Heart right ventricle (tissue), 16 donors: ENCODE results near the gene NRARP. TPM values are rescaled to one million over a fixed set of nuclear protein-coding genes. Genes with fewer than 3 reads are reported as not detected.

ENCODE experiments used
- ATAC-seq, 8 donors: fragments of 200-7000 bp; cut with Tn5 transposase; one replicate each; pipeline ENCODE4 v1.9.1; 2020; ENCODE audit warnings: mild to moderate bottlenecking in 8 of 8, moderate library complexity in 8 of 8, moderate number of reproducible peaks in 1 of 8
- DNase-seq, 2 donors: peaks; one replicate each; pipeline ENCODE4 v3.0.0-alpha.2; 2020
- H3K27ac ChIP-seq, 10 donors: fragments of 200-600 bp; sonication (generic) in 2 of 10; one replicate each; pipeline versions ENCODE4 v1.5.0 to v1.8.0; 2020 to 2022; ENCODE audit warnings: mild to moderate bottlenecking in 3 of 10
- H3K27me3 ChIP-seq, 7 donors: fragments of 200-600 bp; one replicate each; pipeline ENCODE4 v1.8.0; 2021 to 2022; ENCODE audit warnings: mild to moderate bottlenecking in 2 of 7
- H3K36me3 ChIP-seq, 9 donors: fragments of 200-600 bp; sonication (generic) in 1 of 9; one replicate each; pipeline versions ENCODE4 v1.5.0 to v1.8.0; 2020 to 2022; ENCODE audit warnings: mild to moderate bottlenecking in 2 of 9
- H3K4me1 ChIP-seq, 9 donors: fragments of 200-600 bp; sonication (generic) in 1 of 9; one replicate each; pipeline versions ENCODE4 v1.5.0 to v1.8.0; 2020 to 2022; ENCODE audit warnings: mild to moderate bottlenecking in 4 of 9
- H3K4me3 ChIP-seq, 10 donors: fragments of 200-600 bp; sonication (generic) in 2 of 10; one replicate each; pipeline versions ENCODE4 v1.5.0 to v1.8.0; 2020 to 2022; ENCODE audit warnings: mild to moderate bottlenecking in 7 of 10, moderate library complexity in 2 of 10
- H3K9me3 ChIP-seq, 11 donors: fragments of 200-600 bp in 10 of 11; sonication (generic) in 2 of 11; one replicate each; pipeline versions ENCODE4 v1.5.0 to v1.8.0; 2013 to 2022; ENCODE audit warnings: mild to moderate bottlenecking in 2 of 11, control low read depth in 1 of 11, moderate library complexity in 1 of 11
- CTCF ChIP-seq, 9 donors: fragments of 200-600 bp; sonication (generic) in 2 of 9; IDR thresholded peaks; one replicate each; pipeline versions ENCODE4 v1.5.0 to v1.8.0; 2021 to 2022; ENCODE audit warnings: antibody characterized with exemption in 9 of 9, mild to moderate bottlenecking in 5 of 9, moderate library complexity in 1 of 9
- WGBS, 2 donors: extraction: QIAGEN DNeasy Blood & Tissue Kit; methylation state at CpG; one replicate each; pipeline ENCODE4 v1.1.7; 2013; ENCODE audit warnings: inconsistent platforms in 1 of 2; 5-methylcytosine and 5-hydroxymethylcytosine counted together
- intact Hi-C, 10 donors: fragments of 100-400 bp; cut with DNase I; formaldehyde crosslinking; loops; one replicate each; pipeline versions ENCODE4 v1.11.1 to v1.14.2; 2022
- polyA plus RNA-seq, 2 donors: library from polyadenylated mRNA; stranded (reverse); fragments of 200-250 nt; gene quantifications; one replicate each; pipeline ENCODE4 v1.2.3, GENCODE V29; 2013
- total RNA-seq, 10 donors: library from RNA; stranded (reverse); fragmentation: NEBNext Ultra II Directional in 3 of 10; extraction: Animal tissue kit (Norgen Biotek cat#: 25700) in 3 of 10; gene quantifications; one replicate each; pipeline versions ENCODE4 v1.2.1 to v1.2.4, GENCODE V29; 2021 to 2023
- donor health status: Arrhythmogenic right ventricular cardiomyopathy.
- donor health status: ischemic (EF 13 %, LVEDD 7.1; RV severe dilation, severe dysfunction).
- donor health status: healthy with polysubstance abuse.
- donor health status: DM: no; HTN: yes; CAD: no.
- donor health status: DM: no; HTN: no; CAD: no.
- donor health status: ischemic (EF 25% LVEDD 6.9; RV normal size, moderate dysfunction).
- donor health status: ischemic (EF 25% LVEDD 5.7; RV mildly dilated, moderate dysfunction).
- donor health status: healthy.
- donor health status: DM: yes; HTN: yes; CAD: no.
- donor health status: Ischemic cardiomyopathy.
- donor health status: ischemic (EF 35%, LVEDD 5.7; RV mildly dilated, moderate dysfunction).
- donor health status: nonischemic (EF 11% LVEDD 7.7; RV severe dilation, severe dysfunction).
- donor health status: DM: yes; HTN: yes; CAD: no.
- donor health status: PGD.
- donor health status: ischemic (EF 29% LVEDD 5.4; RV normal size, mild dysfunction).
- donor health status: nonischemic (EF 23%, LVEDD 6.1; RV moderate dilation, normal function).

The NRARP gene
- total and polyA plus RNA-seq, 12 donors, result 2.0 to 20.8 (median 11.1) TPM

- Histone ChIP-seq H3K9me3 (peaks cover 0 to 35% (median 11%) of the 10 kb centered on the region in 11 donors), H3K4me3 (no peak overlapping the region), H3K27ac (peak overlapping the region in 1 of 10 donors; percentile 21), H3K4me1 (peaks cover 0 to 8% (median 0%) of the 10 kb centered on the region in 9 donors), H3K27me3 (no peaks in the 10 kb centered on the region), H3K36me3 (peaks cover 0 to 7% (median 0%) of the 10 kb centered on the region in 9 donors)
- WGBS, 2 donors, result 75% methylated on average over 7 of the region's 7 CpGs
- no peak for DNase-seq
- intact Hi-C loops, result no loop called here
- no peak for ATAC-seq
- TF ChIP-seq CTCF (IDR thresholded peaks at IDR 0.05), result no peak
Measured at GRCh38 chr9:137339045-137339907, 37.2 kb upstream of the NRARP start.

- TF ChIP-seq CTCF (IDR thresholded peaks at IDR 0.05), result no peak
- intact Hi-C loops, result no loop called here
- DNase-seq, result no peak
- Histone ChIP-seq H3K27ac (no peak overlapping the region), H3K4me1 (peaks cover 0 to 8% (median 0%) of the 10 kb centered on the region in 9 donors), H3K36me3 (peaks cover 0 to 7% (median 0%) of the 10 kb centered on the region in 9 donors), H3K9me3 (peaks cover 0 to 22% (median 7%) of the 10 kb centered on the region in 11 donors), H3K27me3 (no peaks in the 10 kb centered on the region), H3K4me3 (no peak overlapping the region)
- 93 to 94% methylated on average over 2 of the region's 2 CpGs for WGBS, 2 donors
- no peak for ATAC-seq
Measured at GRCh38 chr9:137336735-137337134, 34.7 kb upstream of the NRARP start.

GRCh38 chr9:137333016-137333671 is 31.1 kb upstream of the NRARP start:
- DNase-seq (no peak), ATAC-seq (no peak)
- no peak overlapping the region for H3K4me3 ChIP-seq
- WGBS, 2 donors, result 70 to 82% methylated on average over 21 of the region's 21 CpGs
- no peak overlapping the region for H3K27ac ChIP-seq
- peaks cover 0 to 22% (median 7%) of the 10 kb centered on the region in 11 donors for H3K9me3 ChIP-seq
- no peaks in the 10 kb centered on the region for H3K4me1 ChIP-seq
- no peak for TF ChIP-seq CTCF (IDR thresholded peaks at IDR 0.05)
- intact Hi-C loops, result loop anchor here in 1 of 10 donors (5.0 kb wide), 1 partner anchor 34 kb away; no protein-coding TSS in a partner anchor
- no peaks in the 10 kb centered on the region for H3K27me3 ChIP-seq
- H3K36me3 ChIP-seq, result peaks cover 0 to 7% (median 0%) of the 10 kb centered on the region in 9 donors

- intact Hi-C loops, result loop anchor here in 1 of 10 donors (5.0 kb wide), 1 partner anchor 35 kb away; no protein-coding TSS in a partner anchor
- no peak for TF ChIP-seq CTCF (IDR thresholded peaks at IDR 0.05)
- peaks cover 0 to 3% (median 0%) of the 10 kb centered on the region in 7 donors for H3K27me3 ChIP-seq
- H3K9me3 ChIP-seq, result peaks cover 0 to 14% (median 7%) of the 10 kb centered on the region in 11 donors
- peaks cover 0 to 7% (median 0%) of the 10 kb centered on the region in 9 donors for H3K36me3 ChIP-seq
- no peak overlapping the region for H3K4me3 ChIP-seq
- H3K27ac ChIP-seq, result no peak overlapping the region
- no peak for ATAC-seq
- DNase-seq, result no peak
- WGBS, 2 donors, result 96% methylated on average over 9 of the region's 9 CpGs
- no peaks in the 10 kb centered on the region for H3K4me1 ChIP-seq
Measured at GRCh38 chr9:137331929-137332328, 29.9 kb upstream of the NRARP start.
